NCI-H69 (cell line): Measurements from ENCODE around the gene SYT1.

Source experiments
- DNase-seq: peaks from one replicate; lab custom pipeline; 2025; lab: John Stamatoyannopoulos, UW

The SYT1 gene

GRCh38 chr12:79347866-79348265 is 483.3 kb downstream of the SYT1 start:
- no peak for DNase-seq

GRCh38 chr12:79351251-79351650 is 486.7 kb downstream of the SYT1 start:
- DNase-seq = peak; percentile 5

GRCh38 chr12:79356216-79356615 is 491.6 kb downstream of the SYT1 start:
- no peak for DNase-seq

- no peak for DNase-seq
Observed at GRCh38 chr12:79357048-79357447, 492.5 kb downstream of the SYT1 start.

- no peak for DNase-seq
Observed at GRCh38 chr12:79358716-79359300, 494.2 kb downstream of the SYT1 start.

- no peak for DNase-seq
Observed at GRCh38 chr12:79360286-79360685, 495.7 kb downstream of the SYT1 start.

- DNase-seq = no peak
Observed at GRCh38 chr12:79360936-79361335, 496.4 kb downstream of the SYT1 start.

GRCh38 chr12:79364197-79364596 is 499.6 kb downstream of the SYT1 start:
- no peak for DNase-seq

GRCh38 chr12:79366374-79366773 is 501.8 kb downstream of the SYT1 start:
- DNase-seq = peak; percentile 14

GRCh38 chr12:79367032-79367589 is 502.5 kb downstream of the SYT1 start:
- DNase-seq = peak; percentile 5

- no peak for DNase-seq
Observed at GRCh38 chr12:79370021-79370420, 505.4 kb downstream of the SYT1 start.

GRCh38 chr12:79371226-79371625 is 506.7 kb downstream of the SYT1 start:
- DNase-seq = peak; percentile 41

- DNase-seq = peak; percentile 43
Observed at GRCh38 chr12:79373896-79374499, 509.4 kb downstream of the SYT1 start.

- DNase-seq = peak; percentile 21
Observed at GRCh38 chr12:79374545-79374944, 510.0 kb downstream of the SYT1 start.

- DNase-seq = no peak
Observed at GRCh38 chr12:79375050-79375449, 510.5 kb downstream of the SYT1 start.

GRCh38 chr12:79378496-79378895 is 513.9 kb downstream of the SYT1 start:
- peak; percentile 10 for DNase-seq

- DNase-seq = no peak
Observed at GRCh38 chr12:79380402-79380801, 515.8 kb downstream of the SYT1 start.

- DNase-seq = peak; percentile 93
Observed at GRCh38 chr12:79381248-79382208, 517.0 kb downstream of the SYT1 start.

GRCh38 chr12:79384551-79384950 is 520.0 kb downstream of the SYT1 start:
- DNase-seq = no peak

- DNase-seq = peak; percentile 72
Observed at GRCh38 chr12:79388011-79388410, 523.4 kb downstream of the SYT1 start.

GRCh38 chr12:79393842-79394241 is 529.3 kb downstream of the SYT1 start:
- no peak for DNase-seq

- DNase-seq = no peak
Observed at GRCh38 chr12:79397609-79398008, 533.0 kb downstream of the SYT1 start.

- peak; percentile 26 for DNase-seq
Observed at GRCh38 chr12:79400481-79400880, 535.9 kb downstream of the SYT1 start.
